Ovary (tissue), 9 donors: ENCODE measurements around the gene NSL1. TPM values are rescaled to one million over a fixed set of nuclear protein-coding genes. Genes with fewer than 3 reads are reported as not detected.
"Not testable (repeated sequence)": the region's sequence is repeated elsewhere in the genome, so short reads cannot be mapped to it uniquely, and the experiment has no call there.

ENCODE experiments used
- DNase-seq, 5 donors: peaks; one replicate each; pipeline ENCODE4 v3.0.0-alpha.2; 2019 to 2020
- H3K27ac ChIP-seq, 2 donors: fragments of 200-600 bp; one replicate each; pipeline versions ENCODE4 v1.5.1 to v1.8.0; 2019 to 2022
- H3K27me3 ChIP-seq: fragments of 200-600 bp; one replicate; pipeline ENCODE4 v1.8.0; 2022
- H3K36me3 ChIP-seq: fragments of 200-600 bp; sonication (generic); one replicate; pipeline ENCODE4 v1.5.1; 2019
- H3K4me1 ChIP-seq: one replicate; pipeline ENCODE4 v1.8.1; 2013; ENCODE audit warnings: mild to moderate bottlenecking, moderate library complexity; ENCODE audit not compliant: insufficient read depth
- H3K4me3 ChIP-seq: fragments of 200-600 bp; sonication (generic); one replicate; pipeline ENCODE4 v1.5.1; 2017
- H3K9me3 ChIP-seq, 2 donors: fragments of 200-600 bp in 1 of 2; sonication (generic) in 1 of 2; one replicate each; pipeline versions ENCODE4 v1.5.1 to v1.8.1; 2013 to 2019; ENCODE audit warnings: mild to moderate bottlenecking in 1 of 2, moderate library complexity in 1 of 2
- CTCF ChIP-seq, 3 donors: fragments of 450-650 bp in 2 of 3; fragments of 200-600 bp in 1 of 3; IDR thresholded peaks; one replicate each; pipeline versions ENCODE4 v1.5.1 to v1.8.0; 2016 to 2022; ENCODE audit warnings: antibody characterized with exemption in 3 of 3, mild to moderate bottlenecking in 1 of 3
- EP300 ChIP-seq: sonication (generic); formaldehyde crosslinking; IDR thresholded peaks from one replicate; pipeline ENCODE4 v1.6.1; 2017; ENCODE audit warnings: antibody characterized with exemption
- POLR2A ChIP-seq: fragments of 450-650 bp; IDR thresholded peaks from one replicate; pipeline ENCODE4 v1.6.1; 2017; ENCODE audit warnings: antibody characterized with exemption, mild to moderate bottlenecking, moderate library complexity
- WGBS, 3 donors: extraction: QIAGEN DNeasy Blood & Tissue Kit in 1 of 3; methylation state at CpG; one replicate each; pipeline versions ENCODE4 v1.1.5 to v1.1.7; 2013 to 2017; 5-methylcytosine and 5-hydroxymethylcytosine counted together
- intact Hi-C, 4 donors: fragments of 100-400 bp; cut with DNase I; formaldehyde crosslinking; loops; one replicate each; pipeline versions ENCODE4 v1.11.0 to v1.15.1; 2022 to 2023
- polyA plus RNA-seq, 2 donors: library from polyadenylated mRNA; stranded (reverse); fragments of 200-250 nt in 1 of 2; fragments of 350-450 nt in 1 of 2; fragmentation: Illumina TruSeq in 1 of 2; extraction: RNeasy Lipid Tissue Mini Kit (QIAGEN cat#74804) in 1 of 2; gene quantifications; one replicate each; pipeline ENCODE4 v1.2.3, GENCODE V29; 2013 to 2014
- total RNA-seq, 7 donors: library from RNA; depleted of rRNA in 2 of 7; stranded (reverse); fragments of >200 nt in 2 of 7; fragmentation: NEBNext Ultra II Directional in 3 of 7; extraction: Animal tissue kit (Norgen Biotek cat#: 25700) in 3 of 7; gene quantifications; one replicate each; pipeline versions ENCODE4 v1.1.0 to v1.2.4, GENCODE V29; 2016 to 2023
- donor health status: DM: no; HTN: no; CAD: no; lungs with moderate emphysema.
- donor health status: DM: no; HTN: no; CAD: no.
- donor health status: Bipolar disorder and iron deficiency.
- donor health status: DM: yes; HTN: yes; CAD: no.
- donor health status: DM: no; HTN: no; CAD: no.
- donor health status: DM: yes; HTN: yes; CAD: no.

NSL1 gene
- total and polyA plus RNA-seq, 9 donors = 17.2 to 35.2 (median 29.1) TPM

GRCh38 chr1:212713465-212714136 lies 78.0 kb downstream of the NSL1 start:
- TF ChIP-seq POLR2A (no peak), EP300 (no peak), CTCF (IDR thresholded peaks at IDR 0.05) (no peak)
- no peaks in the 10 kb centered on the region for H3K9me3 ChIP-seq
- intact Hi-C loops = no loop called here
- DNase-seq = no peak
- H3K27me3 ChIP-seq = no peaks in the 10 kb centered on the region
- WGBS, 3 donors = 83 to 92% (median 87%) methylated on average over 5 of the region's 5 CpGs
- no peaks in the 10 kb centered on the region for H3K36me3 ChIP-seq
- no peaks in the 10 kb centered on the region for H3K4me1 ChIP-seq
- no peak overlapping the region for H3K4me3 ChIP-seq
- H3K27ac ChIP-seq = no peak overlapping the region

GRCh38 chr1:212712451-212713303 lies 78.9 kb downstream of the NSL1 start:
- no peaks in the 10 kb centered on the region for H3K27me3 ChIP-seq
- H3K9me3 ChIP-seq = no peaks in the 10 kb centered on the region
- no peak for DNase-seq
- no peak overlapping the region for H3K27ac ChIP-seq
- no peak overlapping the region for H3K4me3 ChIP-seq
- no peaks in the 10 kb centered on the region for H3K36me3 ChIP-seq
- TF ChIP-seq POLR2A (no peak), EP300 (no peak), CTCF (IDR thresholded peaks at IDR 0.05) (no peak)
- intact Hi-C loops = no loop called here
- 85 to 94% (median 90%) methylated on average over 4 of the region's 4 CpGs for WGBS, 3 donors
- H3K4me1 ChIP-seq = no peaks in the 10 kb centered on the region

- H3K9me3 ChIP-seq, H3K27me3 ChIP-seq, H3K27ac ChIP-seq, H3K4me1 ChIP-seq, H3K4me3 ChIP-seq, intact Hi-C loops, H3K36me3 ChIP-seq, DNase-seq: not testable (repeated sequence)
- 94 to 96% (median 94%) methylated on average over 8 of the region's 8 CpGs for WGBS, 3 donors
Observed at GRCh38 chr1:212711974-212712373, 79.6 kb downstream of the NSL1 start.

GRCh38 chr1:212710566-212710965 lies 81.0 kb downstream of the NSL1 start:
- intact Hi-C loops = no loop called here
- 75 to 77% (median 76%) methylated on average over 6 of the region's 6 CpGs for WGBS, 3 donors
- Histone ChIP-seq H3K4me3 (no peak overlapping the region), H3K9me3 (no peaks in the 10 kb centered on the region), H3K4me1 (no peaks in the 10 kb centered on the region), H3K27ac (no peak overlapping the region), H3K27me3 (no peaks in the 10 kb centered on the region), H3K36me3 (no peaks in the 10 kb centered on the region)
- TF ChIP-seq CTCF (IDR thresholded peaks at IDR 0.05) = no peak
- no peak for TF ChIP-seq EP300
- TF ChIP-seq POLR2A = no peak
- no peak for DNase-seq
